Posterior vena cava (tissue), 2 donors: ENCODE measurements around the gene RIPK3. TPM values are rescaled to one million over a fixed set of nuclear protein-coding genes. Genes with fewer than 3 reads are reported as not detected.

Experiments used
- DNase-seq: peaks from one replicate; pipeline ENCODE4 v3.0.0-alpha.2; 2020; ENCODE audit warnings: low spot score
- intact Hi-C, 2 donors: fragments of 100-400 bp; cut with DNase I; formaldehyde crosslinking; loops; one replicate each; pipeline versions ENCODE4 v1.14.1 to v1.14.2; 2022 to 2023
- total RNA-seq, 2 donors: library from RNA; stranded (reverse); fragmentation: NEBNext Ultra II Directional; extraction: Animal tissue kit (Norgen Biotek cat#: 25700); gene quantifications; one replicate each; pipeline ENCODE4 v1.2.1, GENCODE V29; 2021
- donor health status: DM: yes; HTN: yes; CAD: no.
- donor health status: DM: yes; HTN: yes; CAD: no.

The RIPK3 gene
- total RNA-seq, 2 donors from 2014 or later: 8.5 to 9.2 TPM

- intact Hi-C loops: no loop called here
- DNase-seq: no peak
Observed at GRCh38 chr14:24311837-24312615, 27.8 kb downstream of the RIPK3 start.

DNA sequence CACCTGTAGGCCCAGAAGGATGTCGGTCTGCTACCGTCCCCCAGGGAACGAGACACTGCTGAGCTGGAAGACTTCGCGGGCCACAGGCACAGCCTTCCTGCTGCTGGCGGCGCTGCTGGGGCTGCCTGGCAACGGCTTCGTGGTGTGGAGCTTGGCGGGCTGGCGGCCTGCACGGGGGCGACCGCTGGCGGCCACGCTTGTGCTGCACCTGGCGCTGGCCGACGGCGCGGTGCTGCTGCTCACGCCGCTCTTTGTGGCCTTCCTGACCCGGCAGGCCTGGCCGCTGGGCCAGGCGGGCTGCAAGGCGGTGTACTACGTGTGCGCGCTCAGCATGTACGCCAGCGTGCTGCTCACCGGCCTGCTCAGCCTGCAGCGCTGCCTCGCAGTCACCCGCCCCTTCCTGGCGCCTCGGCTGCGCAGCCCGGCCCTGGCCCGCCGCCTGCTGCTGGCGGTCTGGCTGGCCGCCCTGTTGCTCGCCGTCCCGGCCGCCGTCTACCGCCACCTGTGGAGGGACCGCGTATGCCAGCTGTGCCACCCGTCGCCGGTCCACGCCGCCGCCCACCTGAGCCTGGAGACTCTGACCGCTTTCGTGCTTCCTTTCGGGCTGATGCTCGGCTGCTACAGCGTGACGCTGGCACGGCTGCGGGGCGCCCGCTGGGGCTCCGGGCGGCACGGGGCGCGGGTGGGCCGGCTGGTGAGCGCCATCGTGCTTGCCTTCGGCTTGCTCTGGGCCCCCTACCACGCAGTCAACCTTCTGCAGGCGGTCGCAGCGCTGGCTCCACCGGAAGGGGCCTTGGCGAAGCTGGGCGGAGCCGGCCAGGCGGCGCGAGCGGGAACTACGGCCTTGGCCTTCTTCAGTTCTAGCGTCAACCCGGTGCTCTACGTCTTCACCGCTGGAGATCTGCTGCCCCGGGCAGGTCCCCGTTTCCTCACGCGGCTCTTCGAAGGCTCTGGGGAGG, 28.9 kb downstream of the RIPK3 start, which contains the start of gene LTB4R:
Gene LTB4R, plus strand, starts transcription at position 857 of the 959 bp plus-strand sequence. CDS start 4,150 bp downstream, outside the sequence.
- peak; percentile 92 for DNase-seq
- intact Hi-C loops: no loop called here

- no peak for DNase-seq
- intact Hi-C loops: no loop called here
Observed at GRCh38 chr14:24310265-24310645, 29.5 kb downstream of the RIPK3 start.

DNA sequence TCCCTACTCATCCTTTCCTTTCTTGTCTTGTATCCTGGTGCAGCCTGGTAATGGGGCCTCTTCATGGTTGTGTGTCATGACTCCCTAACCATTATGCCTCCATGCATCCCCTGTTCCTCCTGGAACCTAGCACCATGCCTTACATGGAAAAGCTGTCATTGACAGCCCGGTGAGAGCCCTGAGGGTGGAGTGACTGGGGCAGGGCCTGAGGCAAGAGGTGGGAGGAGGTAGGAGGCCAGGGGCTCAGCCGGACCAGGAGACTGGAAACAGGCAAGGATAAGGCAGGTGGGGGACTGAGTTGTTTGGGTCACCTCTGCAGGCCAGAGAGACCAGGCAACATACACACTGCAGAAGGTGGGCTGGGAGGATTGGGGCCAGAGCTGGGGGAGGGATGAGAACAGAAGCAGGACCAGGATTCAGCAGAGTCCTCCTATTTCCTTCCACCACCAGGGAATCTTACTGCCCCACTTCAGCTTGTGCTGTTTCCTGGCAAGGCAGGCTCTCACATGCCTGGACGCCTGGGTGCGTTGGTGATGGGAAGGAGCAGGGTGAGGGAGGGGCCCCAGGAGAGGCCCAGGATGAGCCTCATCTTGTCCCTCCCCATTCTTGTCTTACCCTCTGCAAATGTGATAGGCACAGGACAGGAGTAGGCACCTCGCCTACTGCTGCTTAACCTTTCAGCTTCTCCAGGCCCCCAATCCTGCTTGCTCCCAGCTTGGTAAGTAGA, 30.1 kb downstream of the RIPK3 start, which contains the start of gene LTB4R2:
Gene LTB4R2, plus strand, starts transcription at position 603 of the 727 bp plus-strand sequence. CDS start 525 bp downstream, outside the sequence.
- DNase-seq: no peak
- intact Hi-C loops: loop anchor here in 1 of 2 donors (10.0 kb wide), 1 partner anchor 55 kb away; no protein-coding TSS in a partner anchor

DNA sequence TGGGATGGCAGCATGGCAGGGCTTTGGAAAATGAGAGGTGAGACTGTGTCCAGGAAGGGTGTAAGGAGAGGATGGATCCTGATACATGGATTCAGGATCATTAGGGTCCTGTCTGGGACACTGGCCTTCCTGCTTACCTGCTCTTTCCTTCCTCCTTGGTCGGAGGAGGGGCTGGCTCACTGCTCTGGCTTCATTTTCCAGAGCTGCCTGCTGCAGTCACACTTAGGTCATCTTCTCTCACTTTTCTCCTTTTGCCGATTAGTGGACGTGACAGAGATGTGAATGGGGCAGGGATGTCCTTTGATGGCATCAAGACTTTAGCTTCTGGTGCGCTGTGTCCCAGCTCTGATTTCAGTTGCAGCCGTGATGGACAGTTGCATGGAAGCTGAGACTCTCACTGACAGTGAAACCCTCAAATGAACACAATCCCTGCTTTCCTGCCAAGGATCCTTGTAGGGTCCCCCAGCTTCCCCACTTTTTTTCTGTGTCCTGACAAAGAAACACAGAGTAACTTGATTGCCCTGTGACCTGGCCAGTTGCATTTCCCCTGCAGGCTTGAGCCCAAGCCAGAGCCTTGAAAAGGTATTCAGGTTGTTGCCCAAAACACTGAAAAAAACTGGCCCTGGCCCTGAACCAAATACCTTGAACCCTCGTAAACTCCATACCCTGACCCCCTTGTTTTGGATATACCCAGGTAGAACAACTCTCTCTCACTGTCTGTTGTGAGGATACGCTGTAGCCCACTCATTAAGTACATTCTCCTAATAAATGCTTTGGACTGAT, 31.3 kb downstream of the RIPK3 start:
- DNase-seq: no peak
- intact Hi-C loops: loop anchor here in 1 of 2 donors (10.0 kb wide), 1 partner anchor 54 kb away; no protein-coding TSS in a partner anchor

DNA sequence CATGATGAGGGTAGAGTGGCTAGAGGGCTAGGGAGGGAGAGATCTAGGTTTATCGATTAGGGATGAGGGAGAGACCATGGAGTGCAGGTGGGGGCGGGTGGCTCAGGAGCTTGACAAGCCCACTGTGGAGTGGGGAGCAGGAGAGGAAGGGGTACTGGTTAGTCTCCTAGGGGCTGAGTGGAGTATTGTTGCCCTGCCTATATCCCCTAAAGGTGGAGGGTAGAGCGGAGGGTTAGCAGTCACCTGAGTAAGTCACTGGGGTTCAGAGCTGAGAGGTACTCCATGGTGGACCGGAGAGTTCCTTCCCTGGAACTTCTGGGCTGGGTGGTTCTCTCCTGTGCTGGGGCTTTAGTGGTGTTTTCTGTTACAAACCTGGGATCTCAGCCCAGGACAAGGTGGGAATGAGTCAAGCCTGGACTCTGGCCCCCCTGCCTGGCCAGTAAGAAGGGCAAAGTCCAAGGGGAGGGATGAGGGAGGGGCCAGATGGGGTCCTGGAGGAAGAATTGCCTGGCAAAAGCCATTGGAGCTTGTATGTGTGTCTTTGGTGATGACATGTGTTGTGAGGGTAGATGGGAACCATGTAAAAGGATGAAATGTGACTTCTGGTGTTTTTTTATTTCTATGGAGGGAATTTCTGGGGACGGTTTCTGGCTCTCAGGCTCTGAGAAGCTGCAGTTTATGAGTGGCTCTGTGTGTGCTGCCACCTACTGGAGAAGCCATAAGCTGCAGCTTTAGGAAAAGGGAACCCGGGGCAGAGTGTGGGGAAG, 32.0 kb downstream of the RIPK3 start, which contains the start of gene CIDEB:
Gene CIDEB, minus strand, starts transcription at position 403 of the 767 bp plus-strand sequence. Its CDS starts 119 bp downstream, at position 284.
- intact Hi-C loops: loop anchor here in 1 of 2 donors (10.0 kb wide), 1 partner anchor 53 kb away; no protein-coding TSS in a partner anchor
- no peak for DNase-seq

GRCh38 chr14:24307156-24307574, 32.6 kb downstream of the RIPK3 start:
- DNase-seq: no peak
- intact Hi-C loops: loop anchor here in 1 of 2 donors (10.0 kb wide), 1 partner anchor 52 kb away; no protein-coding TSS in a partner anchor

- DNase-seq: no peak
- intact Hi-C loops: loop anchor here in 1 of 2 donors (10.0 kb wide), 1 partner anchor 49 kb away; no protein-coding TSS in a partner anchor
Observed at GRCh38 chr14:24304019-24304387, 35.8 kb downstream of the RIPK3 start.

DNA sequence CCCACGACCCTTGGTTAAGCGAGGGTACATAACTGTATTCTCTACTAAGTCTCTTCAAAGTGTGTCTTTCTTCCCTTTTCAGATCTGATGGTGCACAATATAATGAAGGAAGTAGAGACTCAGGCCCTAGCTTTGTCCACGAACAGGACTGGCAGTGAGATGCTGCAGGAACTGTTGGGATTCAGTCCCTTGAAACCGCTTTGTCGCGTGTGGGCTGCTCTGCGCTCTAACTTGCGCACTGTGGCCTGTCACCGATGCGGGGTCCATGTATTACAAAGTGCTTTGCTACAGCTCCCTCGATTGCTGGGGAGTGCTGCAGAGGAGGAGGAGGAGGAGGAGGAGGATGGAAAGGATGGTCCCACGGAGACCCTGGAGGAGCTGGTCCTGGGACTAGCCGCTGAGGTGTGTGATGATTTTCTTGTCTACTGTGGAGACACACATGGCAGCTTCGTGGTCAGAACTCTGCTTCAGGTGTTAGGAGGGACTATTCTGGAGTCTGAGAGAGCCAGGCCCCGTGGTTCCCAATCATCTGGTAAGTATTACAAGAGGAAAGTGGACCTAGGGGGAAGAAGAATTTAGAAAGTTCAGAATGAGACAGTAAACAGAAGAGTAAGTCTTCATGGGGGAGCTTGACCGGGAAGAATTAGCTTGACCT, 39.3 kb downstream of the RIPK3 start:
- intact Hi-C loops: loop anchor here in 1 of 2 donors (10.0 kb wide), 1 partner anchor 46 kb away; no protein-coding TSS in a partner anchor
- DNase-seq: no peak

DNA sequence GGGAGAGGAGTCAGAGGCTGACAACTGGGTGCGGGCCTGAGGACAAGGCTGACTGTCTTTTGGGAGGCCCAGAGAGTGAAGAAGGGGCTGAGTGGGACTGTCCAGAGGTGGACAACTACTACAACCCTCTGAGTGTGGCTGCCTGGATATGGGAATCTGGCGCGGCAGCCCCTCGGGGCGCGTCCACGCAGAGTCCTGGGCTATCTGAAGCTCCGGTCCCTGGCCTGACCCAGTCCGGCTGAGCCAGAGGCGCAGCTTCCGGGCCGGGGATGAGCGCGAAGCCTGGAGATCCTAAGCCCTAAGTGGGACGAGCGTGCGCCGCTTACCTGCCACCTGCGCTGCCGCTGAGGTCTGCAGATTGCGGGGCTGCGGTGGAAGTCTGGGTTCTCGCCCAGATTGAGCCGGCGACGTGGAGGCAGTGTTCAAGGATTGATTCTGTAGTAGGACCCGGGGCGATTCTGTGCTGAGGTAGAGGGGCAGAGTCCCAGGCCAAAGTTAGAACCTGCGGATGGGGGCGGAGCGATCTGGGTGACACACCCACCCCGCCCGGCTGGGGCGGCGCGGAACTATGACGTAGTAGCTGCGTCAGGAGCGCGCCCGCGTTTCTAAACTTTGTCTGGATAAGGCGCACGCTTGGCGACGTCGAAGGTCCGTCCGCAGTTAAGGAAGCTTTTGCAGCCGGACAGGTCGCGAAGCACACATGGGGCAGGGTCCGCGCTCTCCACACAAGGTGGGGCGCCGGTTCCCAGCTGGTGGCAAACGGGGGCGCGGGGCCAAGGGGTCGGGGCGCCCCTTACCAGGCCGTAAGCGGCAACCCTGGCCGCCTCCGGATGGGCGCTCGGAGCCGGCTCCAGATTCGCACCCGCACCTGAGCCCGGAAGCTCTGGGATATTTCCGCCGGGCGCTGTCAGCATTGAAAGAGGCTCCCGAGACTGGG, 40.3 kb downstream of the RIPK3 start, which contains the start of the genes DHRS1 and NOP9:
Gene DHRS1, minus strand, starts transcription at position 526 of the 937 bp plus-strand sequence. CDS start 674 bp downstream, outside the sequence.
Gene NOP9, plus strand, starts transcription at position 596 of the 937 bp plus-strand sequence. Its CDS starts 105 bp downstream, at position 701.
- intact Hi-C loops: loop anchor here in 1 of 2 donors (10.0 kb wide), 1 partner anchor 45 kb away; no protein-coding TSS in a partner anchor
- peak; percentile 98 for DNase-seq

- DNase-seq: no peak
- intact Hi-C loops: no loop called here
Observed at GRCh38 chr14:24298892-24299254, 40.9 kb downstream of the RIPK3 start.

DNA sequence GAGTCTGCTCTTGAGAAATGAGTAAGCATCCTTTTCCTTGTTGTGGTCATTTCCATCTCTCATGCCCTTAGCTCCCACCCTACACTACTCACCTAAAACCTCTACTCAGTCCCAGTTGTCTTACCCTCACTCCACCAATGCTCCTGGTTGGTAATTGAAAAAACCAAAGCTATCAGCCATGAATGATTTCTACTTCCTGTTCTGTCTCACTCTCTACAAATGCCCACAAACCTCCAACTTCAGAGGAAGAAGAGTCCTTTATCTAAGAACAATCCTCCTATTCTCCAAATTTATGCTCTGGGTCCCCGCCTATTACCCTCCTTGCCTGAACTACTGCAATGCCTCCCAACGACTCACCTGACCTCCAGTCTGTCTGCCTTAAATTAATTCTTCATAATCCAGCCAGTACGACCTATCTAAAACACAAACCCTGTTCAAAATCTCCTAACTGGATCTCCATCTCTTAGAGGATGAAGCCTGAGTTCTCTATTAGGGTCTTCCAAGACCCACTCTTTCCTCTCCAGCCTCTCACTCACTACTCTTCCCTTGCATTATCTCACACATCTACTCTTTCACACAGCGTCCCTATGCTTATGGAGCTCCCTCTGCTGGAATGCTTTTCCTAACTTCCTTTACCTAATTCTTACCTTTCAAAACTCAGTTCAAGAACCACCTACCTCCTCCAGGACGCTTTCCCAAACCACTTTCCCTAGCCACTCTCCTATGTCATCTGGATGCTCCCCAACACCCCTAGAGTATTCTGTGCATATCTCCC, 42.4 kb downstream of the RIPK3 start:
- DNase-seq: no peak
- intact Hi-C loops: loop anchor here in 1 of 2 donors (2.0 kb wide), 1 partner anchor 55 kb away; the partner anchor contains the start of gene TINF2

DNA sequence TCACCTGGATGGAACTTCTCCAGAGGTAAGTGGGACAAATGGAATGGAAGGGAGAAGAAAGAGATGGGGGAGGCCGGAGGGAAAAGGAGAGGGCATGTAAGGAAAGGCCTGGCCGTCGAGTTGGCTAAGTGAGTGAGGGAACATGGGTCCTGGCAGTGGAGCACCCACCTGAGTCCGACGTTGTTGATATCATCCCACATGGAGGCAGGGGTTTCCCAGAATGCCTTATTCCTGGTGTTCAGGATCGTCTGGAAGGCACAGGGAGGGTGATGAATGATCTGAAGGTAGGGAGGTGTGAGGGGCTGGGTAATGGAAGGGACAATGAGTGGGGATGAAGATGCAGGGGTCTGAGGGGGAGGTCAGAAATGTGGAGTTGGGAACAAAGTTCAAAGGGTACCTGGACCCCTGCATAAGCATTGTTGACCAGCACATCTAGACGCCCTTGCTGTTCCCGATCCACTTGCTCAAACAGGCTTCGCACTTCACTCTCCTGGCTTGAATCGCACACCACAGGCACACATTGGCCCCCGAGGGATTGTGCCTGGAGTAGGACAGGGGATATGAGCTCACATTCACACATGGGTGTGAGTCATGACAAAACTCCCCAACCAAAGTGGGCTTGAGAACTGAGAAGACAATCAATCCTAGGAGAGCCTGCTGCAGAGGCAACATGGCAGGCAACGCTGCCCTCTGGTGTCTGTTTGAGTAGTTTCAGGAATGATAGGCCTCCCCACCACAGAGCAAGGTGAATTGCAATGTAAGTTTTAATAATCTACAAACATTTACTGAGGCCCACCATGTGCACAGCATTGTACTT, 43.2 kb downstream of the RIPK3 start:
- DNase-seq: no peak
- intact Hi-C loops: loop anchor here in 1 of 2 donors (2.0 kb wide), 1 partner anchor 54 kb away; the partner anchor contains the start of gene TINF2

GRCh38 chr14:24293525-24293924, 46.3 kb downstream of the RIPK3 start:
- no peak for DNase-seq
- intact Hi-C loops: no loop called here
